GM23338 (cell line): ENCODE results near the gene ANKS1B. TPM values are rescaled to one million over a fixed set of nuclear protein-coding genes. Genes with fewer than 3 reads are reported as not detected.

Experiments used
- ATAC-seq: fragments of 200-7000 bp; cut with Tn5 transposase; 3 replicates; pipeline ENCODE4 v1.9.1; 2020
- DNase-seq: peaks from one replicate; pipeline ENCODE4 v3.0.0-alpha.2; 2015; ENCODE audit warnings: low spot score
- H2AFZ ChIP-seq: fragments of 200-600 bp; sonication (generic); 2 replicates; pipeline ENCODE4 v1.8.0; 2016; ENCODE audit warnings: antibody characterized with exemption, mild to moderate bottlenecking, moderate library complexity
- H3F3A ChIP-seq: fragments of 200-600 bp; sonication (generic); replicated peaks from 2 replicates; pipeline ENCODE4 v1.8.0; 2017; ENCODE audit warnings: antibody characterized with exemption, mixed run types, low read depth
- H3K27ac ChIP-seq: fragments of 200-600 bp; sonication (generic); 2 replicates; pipeline ENCODE4 v1.6.1; 2016; ENCODE audit warnings: low read depth
- H3K27me3 ChIP-seq: fragments of 200-600 bp; sonication (generic); 2 replicates; pipeline ENCODE4 v1.8.0; 2016; ENCODE audit warnings: mild to moderate bottlenecking, mixed run types, moderate library complexity; ENCODE audit not compliant: insufficient read depth
- H3K36me3 ChIP-seq: fragments of 200-600 bp; sonication (generic); 2 replicates; pipeline ENCODE4 v1.8.0; 2016; ENCODE audit warnings: mild to moderate bottlenecking; ENCODE audit not compliant: insufficient read depth
- H3K4me1 ChIP-seq: fragments of 200-600 bp; sonication (generic); 2 replicates; pipeline ENCODE4 v1.8.0; 2016; ENCODE audit warnings: mild to moderate bottlenecking, moderate library complexity; ENCODE audit not compliant: insufficient read depth
- H3K4me2 ChIP-seq: fragments of 200-600 bp; sonication (generic); 2 replicates; pipeline ENCODE4 v1.7.1; 2017; ENCODE audit warnings: mixed run types
- H3K4me3 ChIP-seq: fragments of 200-600 bp; sonication (generic); 2 replicates; pipeline ENCODE4 v1.6.1; 2016; ENCODE audit warnings: mixed run types
- H3K79me2 ChIP-seq: fragments of 200-600 bp; sonication (generic); replicated peaks from 2 replicates; pipeline ENCODE4 v1.8.0; 2017; ENCODE audit warnings: mild to moderate bottlenecking; ENCODE audit not compliant: insufficient read depth
- H3K9me2 ChIP-seq: fragments of 200-600 bp; sonication (generic); 2 replicates; pipeline ENCODE4 v1.8.0; 2017; ENCODE audit not compliant: insufficient read depth
- H4K20me1 ChIP-seq: fragments of 200-600 bp; sonication (generic); replicated peaks from 2 replicates; pipeline ENCODE4 v1.8.0; 2017; ENCODE audit warnings: mild to moderate bottlenecking; ENCODE audit not compliant: insufficient read depth
- H3K27ac Mint-ChIP-seq: 2 replicates; pipeline ENCODE4 v1.8.0; 2020; ENCODE audit warnings: inconsistent platforms, mild to moderate bottlenecking, moderate library complexity, mixed read lengths
- H3K27me3 Mint-ChIP-seq: 3 replicates; pipeline ENCODE4 v1.8.0; 2022; ENCODE audit warnings: low read depth, mild to moderate bottlenecking, moderate library complexity, mixed read lengths, inconsistent platforms; ENCODE audit not compliant: insufficient read depth, poor library complexity
- H3K36me3 Mint-ChIP-seq: 3 replicates; pipeline ENCODE4 v1.8.0; 2021; ENCODE audit warnings: low read depth, mild to moderate bottlenecking, inconsistent platforms, moderate library complexity, mixed read lengths
- H3K4me1 Mint-ChIP-seq: 3 replicates; pipeline ENCODE4 v1.8.0; 2020; ENCODE audit warnings: mild to moderate bottlenecking, inconsistent platforms, mixed read lengths
- H3K4me3 Mint-ChIP-seq: 3 replicates; pipeline ENCODE4 v1.8.0; 2021; ENCODE audit warnings: moderate library complexity, mild to moderate bottlenecking, inconsistent platforms, mixed read lengths
- H3K9me3 Mint-ChIP-seq: 3 replicates; pipeline ENCODE4 v1.8.0; 2020; ENCODE audit warnings: moderate library complexity, mild to moderate bottlenecking, inconsistent platforms, mixed read lengths
- CTCF ChIP-seq, 2 experiments: fragments of 200-600 bp in 1 of 2; sonication (generic) in 1 of 2; conservative IDR thresholded peaks; 2 replicates each; pipeline versions ENCODE4 v1.5.1 to v1.6.1; 2016 to 2017; ENCODE audit warnings: antibody characterized with exemption in 2 of 2, low read depth in 2 of 2, mild to moderate bottlenecking in 2 of 2, moderate library complexity in 1 of 2
- EZH2 ChIP-seq: fragments of 200-600 bp; sonication (generic); IDR thresholded peaks from one replicate; pipeline ENCODE4 v1.8.0; 2017; ENCODE audit warnings: antibody characterized with exemption, mild to moderate bottlenecking, low read depth; ENCODE audit not compliant: unreplicated experiment
- JUNB ChIP-seq: IDR thresholded peaks from one replicate; pipeline ENCODE4 v1.6.1; 2016; ENCODE audit warnings: antibody characterized with exemption; ENCODE audit not compliant: unreplicated experiment
- POLR2AphosphoS5 ChIP-seq: IDR thresholded peaks from 2 replicates; pipeline ENCODE4 v1.6.1; 2016; ENCODE audit warnings: antibody characterized with exemption, low read depth
- REST ChIP-seq: IDR thresholded peaks from one replicate; pipeline ENCODE4 v1.6.1; 2018; ENCODE audit warnings: antibody characterized with exemption; ENCODE audit not compliant: unreplicated experiment
- STAT1 ChIP-seq: IDR thresholded peaks from one replicate; pipeline ENCODE4 v1.6.1; 2016; ENCODE audit warnings: antibody characterized with exemption; ENCODE audit not compliant: unreplicated experiment
- ZNF114 ChIP-seq: fragments of 250-450 bp; sonication (Bioruptor Pico); IDR thresholded peaks from 2 replicates; pipeline ENCODE4 v1.5.0; 2020; ENCODE audit warnings: mild to moderate bottlenecking, moderate library complexity
- ZNF462 ChIP-seq: fragments of 250-450 bp; sonication (Bioruptor Pico); IDR thresholded peaks from 2 replicates; pipeline ENCODE4 v1.5.0; 2020; ENCODE audit warnings: mild to moderate bottlenecking, moderate library complexity
- polyA plus RNA-seq: library from polyadenylated mRNA; unstranded; fragments of >200 nt; fragmentation: Nextera tagmentation; extraction: Ambion mirVana; gene quantifications from 2 replicates; pipeline ENCODE4 v1.2.1, GENCODE V29; 2016
- total RNA-seq: library from RNA; depleted of rRNA; stranded (reverse); fragments of >200 nt; shearing (Covaris generic); gene quantifications from 2 replicates; pipeline ENCODE4 v1.2.3, GENCODE V29; 2014

Gene ANKS1B
- total and polyA plus RNA-seq, 2 experiments from 2014 or later: 4.3 to 5.8 TPM

DNA sequence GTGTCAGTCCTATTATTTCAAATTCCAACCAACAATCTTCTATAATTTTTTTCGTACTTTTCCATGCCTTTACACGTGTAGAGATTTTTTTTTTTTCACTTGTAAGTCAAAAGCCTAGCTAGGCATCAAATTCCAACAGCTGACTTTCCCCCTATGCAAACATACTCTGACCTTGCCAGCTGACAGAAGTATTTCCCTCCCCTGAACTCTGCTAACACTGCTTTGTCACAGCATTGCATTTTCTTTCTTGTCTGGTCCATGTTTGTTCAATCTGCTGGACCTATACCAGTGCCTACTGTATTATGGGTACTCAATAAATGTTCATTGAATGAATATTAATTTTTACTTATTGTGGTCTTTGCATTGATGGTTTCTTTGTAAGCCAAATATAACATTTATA lies 772.5 kb downstream of the ANKS1B start (continued):
- TF ChIP-seq ZNF462 (CRISPR knock-in tag): no peak
- TF ChIP-seq STAT1: no peak
- TF ChIP-seq EZH2: no peak
- TF ChIP-seq REST: no peak

DNA sequence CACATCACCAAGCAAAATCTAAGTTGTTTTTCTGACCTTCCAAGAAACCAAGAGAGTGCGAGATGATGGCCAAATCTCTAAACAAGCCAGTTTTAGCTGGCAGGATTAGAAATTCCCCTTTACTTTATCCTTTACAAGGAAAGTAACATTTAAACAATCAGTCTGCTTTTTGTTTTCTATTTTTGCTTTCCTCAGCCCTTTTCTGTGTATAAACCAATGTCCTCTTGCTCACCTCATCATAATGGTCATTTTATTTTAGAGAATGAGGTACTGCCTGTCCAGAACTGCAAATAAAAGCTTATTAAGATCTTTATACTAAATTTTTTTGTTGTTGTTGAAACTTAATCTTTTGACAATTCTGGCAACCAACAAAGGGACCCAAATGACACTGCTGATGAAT lies 779.6 kb downstream of the ANKS1B start:
- Histone ChIP-seq H3K79me2 (no peaks in the 10 kb centered on the region), H3K27me3 (no peaks in the 10 kb centered on the region), H3F3A (no peaks in the 10 kb centered on the region), H3K9me2 (no peaks in the 10 kb centered on the region), H4K20me1 (no peaks in the 10 kb centered on the region), H3K36me3 (peaks cover 9% of the 10 kb centered on the region; the same call in 1 of the 2 replicates), H3K4me3 (no peak overlapping the region), H3K4me1 (no peaks in the 10 kb centered on the region), H3K27ac (no peak overlapping the region), H3K4me2 (no peak overlapping the region), H2AFZ (peak overlapping the region; percentile 16; the same call in 1 of the 2 replicates)
- no peak overlapping the region for H3K4me3 Mint-ChIP-seq
- ATAC-seq (no peak), DNase-seq (no peak)
- H3K27me3 Mint-ChIP-seq: peaks cover 2% of the 10 kb centered on the region
- peaks cover 17% of the 10 kb centered on the region; the same call in 2 of the 3 replicates for H3K36me3 Mint-ChIP-seq
- no peak overlapping the region for H3K27ac Mint-ChIP-seq
- peaks cover 3% of the 10 kb centered on the region; the same call in 1 of the 3 replicates for H3K4me1 Mint-ChIP-seq
- peaks cover 13% of the 10 kb centered on the region for H3K9me3 Mint-ChIP-seq
- no peak for TF ChIP-seq ZNF114 (CRISPR knock-in tag)
- no peak for TF ChIP-seq POLR2AphosphoS5
- TF ChIP-seq JUNB: no peak
- no peak for TF ChIP-seq CTCF (conservative IDR thresholded peaks at IDR 0.05; ENCODE audit: low read depth in 2 of 2)
- no peak for TF ChIP-seq STAT1
